NCI-H526 treated with DMSO at 0.1 percent for 48 hours (cell line): ENCODE measurements around the gene ATP13A1.
A peak's percentile ranks its signal among the peaks of the same experiment; 100 is the strongest.
"Not testable (repeated sequence)": the region's sequence is repeated elsewhere in the genome, so short reads cannot be mapped to it uniquely, and the experiment has no call there.

Source experiments
- DNase-seq: peaks from one replicate; lab custom pipeline; 2025; lab: John Stamatoyannopoulos, UW

The ATP13A1 gene

GRCh38 chr19:19619181-19619848, 44.2 kb downstream of the ATP13A1 start:
- no peak for DNase-seq

- peak; percentile 81 for DNase-seq
These were observed 45.0 kb downstream of the ATP13A1 start, which contains the start of gene PBX4 for GRCh38 chr19:19618219-19619051. Gene PBX4 (minus strand): TSS chr19:19618687. CDS start chr19:19618629, 58 bp downstream.

- DNase-seq, result no peak
These were observed 48.4 kb downstream of the ATP13A1 start for GRCh38 chr19:19615086-19615485.

DNA sequence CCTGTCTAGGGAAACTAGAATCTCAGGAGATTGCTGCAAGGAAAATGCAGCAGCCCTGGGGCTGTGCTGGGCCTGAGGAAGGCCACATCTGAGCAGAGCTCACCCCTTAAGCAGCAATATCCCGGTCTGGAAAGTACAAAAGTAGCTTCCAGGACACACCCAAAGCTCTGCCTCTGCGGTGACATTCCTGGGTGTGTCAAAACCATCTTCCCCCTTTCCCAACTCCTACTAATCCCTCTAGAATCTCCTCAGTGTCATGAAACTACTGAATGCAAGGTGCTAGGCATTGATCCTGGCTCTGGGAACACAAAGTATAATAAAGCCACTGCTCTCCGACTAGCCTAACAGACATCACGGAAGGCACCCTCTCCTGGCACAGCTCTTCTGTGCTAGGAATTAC, 50.0 kb downstream of the ATP13A1 start:
- no peak for DNase-seq

DNA sequence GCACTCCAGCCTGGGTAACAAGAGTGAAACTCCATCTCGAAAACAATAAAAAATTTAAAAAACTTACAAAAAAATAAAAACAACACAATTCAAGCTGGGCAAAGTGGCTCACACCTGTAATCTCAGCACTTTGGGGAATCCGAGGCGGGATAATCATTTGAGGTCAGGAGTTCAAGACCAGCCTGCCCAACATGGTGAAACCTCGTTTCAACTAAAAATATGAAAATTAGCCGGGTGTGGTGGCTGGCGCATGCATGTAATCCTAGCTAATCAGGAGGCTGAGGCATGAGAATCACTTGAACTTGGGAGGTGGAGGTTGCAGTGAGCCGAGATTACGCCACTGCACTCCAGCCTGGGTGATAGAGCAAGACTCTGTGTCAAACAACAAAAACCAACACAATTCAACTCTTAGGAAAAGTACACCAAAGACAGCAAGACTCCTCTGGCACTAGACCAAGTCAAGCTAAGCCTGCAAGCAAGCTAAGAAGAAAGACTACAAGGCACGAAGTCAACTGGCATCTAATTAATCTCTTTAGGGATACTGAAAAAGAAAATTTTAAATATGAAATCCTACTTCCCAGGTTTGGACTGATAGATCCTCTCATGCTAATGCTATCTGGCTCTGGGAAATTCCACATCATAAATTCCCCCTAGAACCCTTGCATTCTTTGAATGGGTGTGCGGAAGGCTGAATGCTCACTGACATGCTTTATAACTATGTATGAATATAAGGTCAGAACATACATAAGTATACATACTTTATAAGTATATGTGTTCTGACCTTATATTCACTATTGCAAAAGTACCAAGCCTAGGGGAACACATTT, 52.9 kb downstream of the ATP13A1 start:
- no peak for DNase-seq

- not testable (repeated sequence) for DNase-seq
These were observed 56.8 kb downstream of the ATP13A1 start for GRCh38 chr19:19606686-19607085.

GRCh38 chr19:19606021-19606420, 57.5 kb downstream of the ATP13A1 start:
- DNase-seq, result no peak

- no peak for DNase-seq
These were observed 60.7 kb downstream of the ATP13A1 start for GRCh38 chr19:19602713-19603324.

DNA sequence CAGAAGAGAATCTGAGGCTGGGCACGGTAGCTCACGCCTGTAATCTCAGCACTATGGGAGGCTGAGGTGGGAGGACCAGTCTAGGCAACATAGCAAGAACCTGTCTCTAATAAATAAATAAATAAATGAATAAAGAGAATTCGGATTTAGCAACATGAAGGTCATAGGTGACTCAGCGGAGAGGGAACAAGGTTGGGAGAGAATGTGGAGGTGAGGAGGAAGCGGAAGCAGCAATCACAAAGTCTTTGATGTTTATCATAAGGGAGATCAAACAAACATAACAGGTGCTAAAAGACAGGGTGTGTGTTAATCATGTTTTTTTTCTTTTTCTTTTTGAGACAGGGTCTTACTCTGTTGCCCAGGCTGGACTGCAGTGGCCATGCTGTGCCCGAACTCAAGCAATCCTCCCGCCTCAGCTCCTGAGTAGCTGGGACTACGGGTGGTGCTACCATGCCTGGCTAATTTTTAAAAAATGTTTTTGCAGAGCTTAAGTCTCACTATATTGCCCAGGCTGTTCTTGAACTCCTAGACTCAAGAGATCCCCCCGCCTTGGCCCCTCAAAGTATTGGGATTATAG, 61.3 kb downstream of the ATP13A1 start:
- no peak for DNase-seq

DNA sequence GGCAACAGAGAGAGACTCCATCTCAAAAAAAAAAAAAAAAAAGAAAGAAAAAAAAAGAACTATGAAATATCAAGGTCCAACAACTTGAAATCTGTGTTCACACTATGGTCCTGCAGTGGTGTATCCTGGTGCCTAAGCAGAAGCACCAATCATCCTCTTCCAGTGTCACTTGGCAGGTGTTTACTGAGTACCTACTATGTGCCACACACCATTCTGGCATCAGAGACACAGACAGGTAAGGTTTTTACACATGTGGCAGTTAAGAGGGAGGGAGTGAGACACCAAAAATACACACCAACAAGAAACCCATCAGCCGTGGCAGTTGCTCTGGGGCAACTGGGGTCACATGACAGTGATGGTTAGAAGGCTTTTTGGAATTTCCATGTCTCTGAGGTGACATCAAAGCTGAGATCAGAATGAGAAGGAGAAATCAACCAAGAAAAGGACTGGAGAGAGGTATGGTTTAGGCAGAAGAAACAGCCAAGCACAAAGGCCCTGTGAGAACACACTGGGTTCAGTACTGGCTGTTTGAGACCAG, 62.6 kb downstream of the ATP13A1 start:
- DNase-seq, result no peak

GRCh38 chr19:19598728-19599451, 64.6 kb downstream of the ATP13A1 start:
- not testable (repeated sequence) for DNase-seq

DNA sequence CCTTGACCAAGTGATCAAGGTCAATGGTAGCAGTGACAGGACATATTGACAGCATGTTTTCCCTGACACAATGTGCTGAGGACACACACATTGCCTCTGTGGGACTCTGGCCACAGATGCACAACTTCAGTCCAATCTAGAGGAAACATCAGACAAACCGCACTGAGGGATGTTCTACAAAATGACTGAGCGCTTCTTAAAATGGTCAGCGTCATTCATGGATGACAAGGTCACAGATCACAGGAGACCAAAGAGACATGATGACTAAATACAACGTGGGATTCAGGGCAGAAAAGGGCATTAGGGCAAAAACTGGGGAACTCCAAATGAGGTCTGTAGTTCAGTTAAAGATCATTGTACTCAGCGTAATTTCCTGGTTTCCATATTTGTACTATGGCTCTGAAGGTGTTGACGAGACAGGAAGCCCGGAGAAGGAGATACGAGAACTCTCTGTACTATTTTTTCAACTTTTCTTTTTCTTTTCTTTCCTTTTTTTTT, 65.6 kb downstream of the ATP13A1 start:
- DNase-seq, result no peak
